ENCODE results near the gene CYP4V2. TPM values are rescaled to one million over a fixed set of nuclear protein-coding genes. Genes with fewer than 3 reads are reported as not detected.

Gene CYP4V2
- total and polyA plus RNA-seq, 2 experiments from 2014 or later = 1.5 to 3.1 TPM

GRCh38 chr4:186217733-186218293, 26.4 kb downstream of the CYP4V2 start:
- Mint-ChIP-seq H3K27ac (no peak overlapping the region), H3K4me3 (no peak overlapping the region), H3K4me1 (peaks cover 7% of the 10 kb centered on the region; the same call in 1 of the 3 replicates), H3K36me3 (ENCODE audit: low read depth) (peaks cover 3% of the 10 kb centered on the region; the same call in 2 of the 3 replicates), H3K27me3 (ENCODE audit: insufficient read depth, low read depth, poor library complexity) (no peaks in the 10 kb centered on the region), H3K9me3 (peaks cover 10% of the 10 kb centered on the region)
- Histone ChIP-seq H3K79me2 (replicated peaks; ENCODE audit: insufficient read depth) (no peaks in the 10 kb centered on the region), H3K36me3 (ENCODE audit: insufficient read depth) (no peaks in the 10 kb centered on the region), H3K9me2 (ENCODE audit: insufficient read depth) (peaks cover 15% of the 10 kb centered on the region), H3K27ac (ENCODE audit: low read depth) (no peak overlapping the region), H3K4me2 (no peak overlapping the region), H3K4me1 (ENCODE audit: insufficient read depth) (no peaks in the 10 kb centered on the region), H2AFZ (no peak overlapping the region), H3K4me3 (no peak overlapping the region), H4K20me1 (replicated peaks; ENCODE audit: insufficient read depth) (no peaks in the 10 kb centered on the region), H3K27me3 (ENCODE audit: insufficient read depth) (no peaks in the 10 kb centered on the region), H3F3A (replicated peaks; ENCODE audit: low read depth) (no peaks in the 10 kb centered on the region)
- DNase-seq (ENCODE audit: low spot score) (no peak), ATAC-seq (no peak)
- TF ChIP-seq EZH2 (IDR thresholded peaks at IDR 0.05; ENCODE audit: low read depth, unreplicated experiment) (no peak), EZH2phosphoT487 (IDR thresholded peaks at IDR 0.05; ENCODE audit: unreplicated experiment) (no peak), POLR2AphosphoS5 (IDR thresholded peaks at IDR 0.05; ENCODE audit: low read depth) (no peak), STAT1 (IDR thresholded peaks at IDR 0.05; ENCODE audit: unreplicated experiment) (no peak), NANOG (IDR thresholded peaks at IDR 0.05; ENCODE audit: borderline replicate concordance) (no peak), ZNF114 (CRISPR knock-in tag; IDR thresholded peaks at IDR 0.05) (no peak)
- TF ChIP-seq, protein P1, sequence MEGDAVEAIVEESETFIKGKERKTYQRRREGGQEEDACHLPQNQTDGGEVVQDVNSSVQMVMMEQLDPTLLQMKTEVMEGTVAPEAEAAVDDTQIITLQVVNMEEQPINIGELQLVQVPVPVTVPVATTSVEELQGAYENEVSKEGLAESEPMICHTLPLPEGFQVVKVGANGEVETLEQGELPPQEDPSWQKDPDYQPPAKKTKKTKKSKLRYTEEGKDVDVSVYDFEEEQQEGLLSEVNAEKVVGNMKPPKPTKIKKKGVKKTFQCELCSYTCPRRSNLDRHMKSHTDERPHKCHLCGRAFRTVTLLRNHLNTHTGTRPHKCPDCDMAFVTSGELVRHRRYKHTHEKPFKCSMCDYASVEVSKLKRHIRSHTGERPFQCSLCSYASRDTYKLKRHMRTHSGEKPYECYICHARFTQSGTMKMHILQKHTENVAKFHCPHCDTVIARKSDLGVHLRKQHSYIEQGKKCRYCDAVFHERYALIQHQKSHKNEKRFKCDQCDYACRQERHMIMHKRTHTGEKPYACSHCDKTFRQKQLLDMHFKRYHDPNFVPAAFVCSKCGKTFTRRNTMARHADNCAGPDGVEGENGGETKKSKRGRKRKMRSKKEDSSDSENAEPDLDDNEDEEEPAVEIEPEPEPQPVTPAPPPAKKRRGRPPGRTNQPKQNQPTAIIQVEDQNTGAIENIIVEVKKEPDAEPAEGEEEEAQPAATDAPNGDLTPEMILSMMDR (conservative IDR thresholded peaks at IDR 0.05; ENCODE audit: low read depth in 2 of 2) = no peak

- no peak overlapping the region for H3K4me3 Mint-ChIP-seq
- Histone ChIP-seq H3K27me3 (ENCODE audit: insufficient read depth) (no peaks in the 10 kb centered on the region), H3K79me2 (replicated peaks; ENCODE audit: insufficient read depth) (no peaks in the 10 kb centered on the region), H3F3A (replicated peaks; ENCODE audit: low read depth) (no peaks in the 10 kb centered on the region), H2AFZ (no peak overlapping the region), H3K4me3 (no peak overlapping the region), H4K20me1 (replicated peaks; ENCODE audit: insufficient read depth) (no peaks in the 10 kb centered on the region), H3K9me2 (ENCODE audit: insufficient read depth) (peaks cover 15% of the 10 kb centered on the region), H3K4me2 (no peak overlapping the region), H3K4me1 (ENCODE audit: insufficient read depth) (0 out of 2 replicates have a peak, but pooled peaks cover 5% of the 10 kb centered on the region), H3K27ac (ENCODE audit: low read depth) (no peak overlapping the region), H3K36me3 (ENCODE audit: insufficient read depth) (peaks cover 24% of the 10 kb centered on the region)
- ATAC-seq = no peak
- H3K36me3 Mint-ChIP-seq (ENCODE audit: low read depth) = peaks cover 40% of the 10 kb centered on the region
- TF ChIP-seq, protein P2, sequence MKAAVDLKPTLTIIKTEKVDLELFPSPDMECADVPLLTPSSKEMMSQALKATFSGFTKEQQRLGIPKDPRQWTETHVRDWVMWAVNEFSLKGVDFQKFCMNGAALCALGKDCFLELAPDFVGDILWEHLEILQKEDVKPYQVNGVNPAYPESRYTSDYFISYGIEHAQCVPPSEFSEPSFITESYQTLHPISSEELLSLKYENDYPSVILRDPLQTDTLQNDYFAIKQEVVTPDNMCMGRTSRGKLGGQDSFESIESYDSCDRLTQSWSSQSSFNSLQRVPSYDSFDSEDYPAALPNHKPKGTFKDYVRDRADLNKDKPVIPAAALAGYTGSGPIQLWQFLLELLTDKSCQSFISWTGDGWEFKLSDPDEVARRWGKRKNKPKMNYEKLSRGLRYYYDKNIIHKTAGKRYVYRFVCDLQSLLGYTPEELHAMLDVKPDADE (IDR thresholded peaks at IDR 0.05) = no peak
- peaks cover 48% of the 10 kb centered on the region for H3K9me3 Mint-ChIP-seq
- peaks cover 14% of the 10 kb centered on the region; the same call in 2 of the 3 replicates for H3K4me1 Mint-ChIP-seq
- DNase-seq (ENCODE audit: low spot score) = no peak
- H3K27me3 Mint-ChIP-seq (ENCODE audit: insufficient read depth, low read depth, poor library complexity) = peaks cover 4% of the 10 kb centered on the region
- no peak overlapping the region for H3K27ac Mint-ChIP-seq
Observed at GRCh38 chr4:186221624-186222023, 30.3 kb downstream of the CYP4V2 start.
